Neural progenitor cell (in vitro differentiated cells): ENCODE results near the gene TSEN54. TPM values are rescaled to one million over a fixed set of nuclear protein-coding genes. Genes with fewer than 3 reads are reported as not detected.
A peak's percentile ranks its signal among the peaks of the same experiment; 100 is the strongest.

Source experiments
- DNase-seq: peaks from one replicate; pipeline ENCODE4 v3.0.0-alpha.2; 2016; ENCODE audit warnings: low spot score
- H2AFZ ChIP-seq: fragments of 200-600 bp; sonication (generic); replicated peaks from 2 replicates; pipeline ENCODE4 v1.6.1; 2016; ENCODE audit warnings: antibody characterized with exemption
- H3F3A ChIP-seq: fragments of 200-600 bp; sonication (generic); 2 replicates; pipeline ENCODE4 v1.6.1; 2016; ENCODE audit warnings: antibody characterized with exemption, low read depth
- H3K27ac ChIP-seq: fragments of 200-600 bp; sonication (generic); 2 replicates; pipeline ENCODE4 v1.5.1; 2016; ENCODE audit warnings: mild to moderate bottlenecking
- H3K27me3 ChIP-seq: fragments of 200-600 bp; sonication (generic); 2 replicates; pipeline ENCODE4 v1.6.1; 2016; ENCODE audit warnings: mild to moderate bottlenecking, moderate library complexity
- H3K36me3 ChIP-seq: fragments of 200-600 bp; sonication (generic); 2 replicates; pipeline ENCODE4 v1.5.1; 2016
- H3K4me1 ChIP-seq: fragments of 200-600 bp; sonication (generic); 2 replicates; pipeline ENCODE4 v1.6.1; 2016; ENCODE audit warnings: mixed run types
- H3K4me2 ChIP-seq: fragments of 200-600 bp; sonication (generic); 2 replicates; pipeline ENCODE4 v1.6.1; 2016
- H3K4me3 ChIP-seq: fragments of 200-600 bp; sonication (generic); 2 replicates; pipeline ENCODE4 v1.5.1; 2016
- H3K79me2 ChIP-seq: fragments of 200-600 bp; sonication (generic); 2 replicates; pipeline ENCODE4 v1.6.1; 2016; ENCODE audit warnings: low read depth
- H3K9ac ChIP-seq: fragments of 200-600 bp; sonication (generic); 2 replicates; pipeline ENCODE4 v1.6.1; 2016
- H3K9me3 ChIP-seq: fragments of 200-600 bp; sonication (generic); 2 replicates; pipeline ENCODE4 v1.5.1; 2016; ENCODE audit warnings: low read depth
- H4K20me1 ChIP-seq: fragments of 200-600 bp; sonication (generic); 2 replicates; pipeline ENCODE4 v1.6.1; 2016; ENCODE audit warnings: low read depth
- H3K27ac Mint-ChIP-seq: 3 replicates; pipeline ENCODE4 v1.8.0; 2021; ENCODE audit warnings: mixed read lengths
- H3K27me3 Mint-ChIP-seq: 2 replicates; pipeline ENCODE4 v1.8.0; 2022; ENCODE audit warnings: low read depth, mild to moderate bottlenecking, inconsistent platforms, moderate library complexity, mixed read lengths; ENCODE audit not compliant: insufficient read depth
- H3K36me3 Mint-ChIP-seq: 3 replicates; pipeline ENCODE4 v1.8.0; 2021; ENCODE audit warnings: mixed read lengths
- H3K4me1 Mint-ChIP-seq: 3 replicates; pipeline ENCODE4 v1.8.0; 2021; ENCODE audit warnings: mixed read lengths
- H3K4me3 Mint-ChIP-seq: 3 replicates; pipeline ENCODE4 v1.8.0; 2021; ENCODE audit warnings: mild to moderate bottlenecking, moderate library complexity, mixed read lengths
- H3K9me3 Mint-ChIP-seq: 3 replicates; pipeline ENCODE4 v1.8.0; 2020; ENCODE audit warnings: mixed read lengths
- CTCF ChIP-seq: fragments of 200-600 bp; sonication (generic); IDR thresholded peaks from 2 replicates; pipeline ENCODE4 v1.5.1; 2017; ENCODE audit warnings: antibody characterized with exemption, mild to moderate bottlenecking
- EZH2 ChIP-seq: fragments of 200-600 bp; sonication (generic); IDR thresholded peaks from 2 replicates; pipeline ENCODE4 v1.6.1; 2017; ENCODE audit warnings: antibody characterized with exemption, mild to moderate bottlenecking, moderate library complexity
- EZH2phosphoT487 ChIP-seq: fragments of 200-600 bp; sonication (generic); IDR thresholded peaks from 2 replicates; pipeline ENCODE4 v1.6.1; 2017; ENCODE audit warnings: antibody characterized with exemption
- total RNA-seq: library from RNA; depleted of rRNA; stranded (reverse); fragments of >200 nt; gene quantifications from 2 replicates; pipeline ENCODE4 v1.2.3, GENCODE V29; 2015; ENCODE audit warnings: low replicate concordance

The TSEN54 gene
- total RNA-seq, 1 donor from 2014 or later, result 20.5 TPM

GRCh38 chr17:75494326-75494877 is 21.9 kb upstream of the TSEN54 start:
- H3K79me2 ChIP-seq, result no peaks in the 10 kb centered on the region
- no peaks in the 10 kb centered on the region for H3K4me1 ChIP-seq
- H3K27ac ChIP-seq, result no peak overlapping the region
- H3K36me3 ChIP-seq, result no peaks in the 10 kb centered on the region
- H3K36me3 Mint-ChIP-seq, result peaks cover 5% of the 10 kb centered on the region
- H3K4me1 Mint-ChIP-seq, result no peaks in the 10 kb centered on the region
- H3K27me3 ChIP-seq, result no peaks in the 10 kb centered on the region
- H3F3A ChIP-seq, result no peaks in the 10 kb centered on the region
- no peak overlapping the region for H3K4me3 ChIP-seq
- H3K9me3 Mint-ChIP-seq, result no peaks in the 10 kb centered on the region
- TF ChIP-seq EZH2phosphoT487 (no peak), CTCF (no peak), EZH2 (no peak)
- H3K9ac ChIP-seq, result no peak overlapping the region
- H3K27me3 Mint-ChIP-seq, result no peaks in the 10 kb centered on the region
- H2AFZ ChIP-seq, result no peak overlapping the region
- no peak overlapping the region for H3K27ac Mint-ChIP-seq
- H4K20me1 ChIP-seq, result no peaks in the 10 kb centered on the region
- DNase-seq, result no peak
- H3K4me3 Mint-ChIP-seq, result peak overlapping the region; percentile 25
- H3K4me2 ChIP-seq, result no peak overlapping the region
- no peaks in the 10 kb centered on the region for H3K9me3 ChIP-seq

GRCh38 chr17:75496005-75496404 is 20.3 kb upstream of the TSEN54 start:
- Histone ChIP-seq H3K4me1 (no peaks in the 10 kb centered on the region), H3K4me3 (no peak overlapping the region), H3K27ac (no peak overlapping the region), H3K27me3 (no peaks in the 10 kb centered on the region), H3K9me3 (no peaks in the 10 kb centered on the region), H3K36me3 (no peaks in the 10 kb centered on the region), H4K20me1 (peaks cover 5% of the 10 kb centered on the region), H3F3A (no peaks in the 10 kb centered on the region), H2AFZ (no peak overlapping the region), H3K4me2 (no peak overlapping the region), H3K9ac (no peak overlapping the region), H3K79me2 (no peaks in the 10 kb centered on the region)
- Mint-ChIP-seq H3K36me3 (peaks cover 8% of the 10 kb centered on the region), H3K4me1 (no peaks in the 10 kb centered on the region), H3K9me3 (no peaks in the 10 kb centered on the region), H3K4me3 (no peak overlapping the region), H3K27ac (no peak overlapping the region), H3K27me3 (no peaks in the 10 kb centered on the region)
- TF ChIP-seq CTCF (no peak), EZH2 (no peak), EZH2phosphoT487 (no peak)
- no peak for DNase-seq

GRCh38 chr17:75498039-75498725 is 18.1 kb upstream of the TSEN54 start:
- H3K79me2 ChIP-seq, result no peaks in the 10 kb centered on the region
- no peaks in the 10 kb centered on the region for H3K9me3 Mint-ChIP-seq
- peaks cover 8% of the 10 kb centered on the region for H3K36me3 Mint-ChIP-seq
- H3K9ac ChIP-seq, result no peak overlapping the region
- H3K4me3 Mint-ChIP-seq, result no peak overlapping the region
- H3F3A ChIP-seq, result no peaks in the 10 kb centered on the region
- no peaks in the 10 kb centered on the region for H3K36me3 ChIP-seq
- no peaks in the 10 kb centered on the region for H3K4me1 ChIP-seq
- H2AFZ ChIP-seq, result no peak overlapping the region
- H3K4me2 ChIP-seq, result no peak overlapping the region
- no peaks in the 10 kb centered on the region for H3K27me3 ChIP-seq
- H3K27ac Mint-ChIP-seq, result no peak overlapping the region
- H3K27me3 Mint-ChIP-seq, result no peaks in the 10 kb centered on the region
- H3K9me3 ChIP-seq, result no peaks in the 10 kb centered on the region
- DNase-seq, result no peak
- H3K4me3 ChIP-seq, result no peak overlapping the region
- peaks cover 5% of the 10 kb centered on the region for H4K20me1 ChIP-seq
- TF ChIP-seq EZH2, result no peak
- TF ChIP-seq CTCF, result no peak
- no peak for TF ChIP-seq EZH2phosphoT487
- no peak overlapping the region for H3K27ac ChIP-seq
- no peaks in the 10 kb centered on the region for H3K4me1 Mint-ChIP-seq
